GM12891 (cell line): Measurements from ENCODE around the gene SLC66A2.

Experiments
- POLR2A ChIP-seq: IDR thresholded peaks from 2 replicates; pipeline ENCODE4 v1.6.1; 2011; ENCODE audit warnings: low read depth, low read length, control low read depth
- TAF1 ChIP-seq: IDR thresholded peaks from 2 replicates; pipeline ENCODE4 v1.6.1; 2011; ENCODE audit warnings: low read depth, low read length, control low read depth

DNA sequence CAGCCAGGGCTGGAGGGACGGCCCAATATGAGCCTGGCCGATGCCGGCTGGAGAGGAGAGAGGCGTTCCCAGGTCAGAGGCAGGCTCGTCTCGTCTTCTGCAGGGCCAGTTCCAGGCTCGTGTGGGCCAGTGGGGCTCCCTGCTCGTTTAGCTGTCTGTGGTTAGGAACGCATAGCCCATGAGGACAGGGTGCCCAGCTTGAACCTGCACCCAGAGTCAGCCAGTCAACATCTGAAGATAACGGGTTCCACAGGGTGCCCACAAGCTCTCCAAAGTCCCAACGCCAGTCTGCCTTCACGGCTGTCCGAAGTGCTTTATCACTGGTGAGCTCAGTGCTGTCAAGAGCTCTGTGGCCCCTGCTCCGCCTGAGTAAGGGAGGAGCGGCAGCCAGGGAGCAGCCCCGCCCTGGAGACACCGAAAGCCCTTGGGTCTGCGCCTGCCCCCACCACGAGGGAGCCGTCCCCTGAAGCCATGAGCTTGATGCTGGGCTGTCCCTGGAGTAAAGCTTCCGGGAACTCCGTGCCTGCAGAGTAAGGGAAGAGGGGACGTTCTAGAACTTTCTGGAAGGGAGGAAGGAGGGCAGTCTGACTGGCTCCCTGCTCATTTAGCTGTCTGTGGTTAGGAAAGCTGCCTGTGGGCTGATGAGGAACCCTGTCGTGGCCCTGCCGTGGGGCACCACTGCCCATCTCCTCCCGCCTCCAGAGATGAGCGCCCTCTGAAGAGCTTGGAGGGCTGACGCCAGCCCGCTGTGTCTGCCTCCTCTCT, 10.3 kb upstream of the SLC66A2 start:
- no peak for TF ChIP-seq POLR2A
- no peak for TF ChIP-seq TAF1
